Raji (cell line): Measurements from ENCODE around the gene ATAD2B.

Experiments used
- POLR2A ChIP-seq: IDR thresholded peaks from 2 replicates; pipeline ENCODE4 v1.6.1; 2011; ENCODE audit warnings: low read depth, low read length, control low read depth; ENCODE audit not compliant: insufficient read depth

The ATAD2B gene

GRCh38 chr2:23828986-23829385, 97.9 kb downstream of the ATAD2B start:
- TF ChIP-seq POLR2A = no peak

DNA sequence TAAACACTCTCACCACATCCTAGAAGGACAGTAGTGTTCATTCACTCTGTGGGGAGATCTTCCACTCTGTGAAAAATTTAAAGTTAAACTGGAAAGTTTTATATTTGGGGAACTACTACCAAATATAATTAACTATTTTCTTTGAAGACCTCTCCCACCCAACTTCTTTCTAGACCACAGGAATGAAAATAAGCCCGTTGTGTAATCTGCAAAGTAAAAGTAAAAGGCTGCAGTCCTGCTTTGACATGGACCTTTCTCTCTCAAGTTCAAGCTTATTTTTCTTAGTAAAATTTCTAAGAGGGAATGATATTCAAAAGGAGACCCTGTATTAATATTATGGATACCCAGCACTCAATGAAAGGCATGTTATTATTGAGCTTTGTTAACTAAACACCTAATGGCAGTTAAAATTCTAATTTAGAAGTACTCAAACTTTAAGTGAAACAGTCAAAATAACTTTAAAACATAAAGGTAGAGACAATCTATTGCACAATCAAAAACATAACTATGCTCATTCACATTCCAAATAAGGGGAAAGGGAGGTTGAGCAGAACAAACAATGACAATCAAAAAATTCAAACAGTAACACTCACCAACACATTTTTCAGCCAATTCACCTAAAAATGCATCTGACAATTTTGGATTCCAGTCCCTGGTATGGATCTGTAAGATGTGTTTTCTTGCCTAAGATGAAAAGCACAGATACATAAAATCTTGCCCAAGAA, 98.5 kb downstream of the ATAD2B start:
- TF ChIP-seq POLR2A = no peak

- TF ChIP-seq POLR2A = no peak
These were observed 99.6 kb downstream of the ATAD2B start for GRCh38 chr2:23827287-23827686.

DNA sequence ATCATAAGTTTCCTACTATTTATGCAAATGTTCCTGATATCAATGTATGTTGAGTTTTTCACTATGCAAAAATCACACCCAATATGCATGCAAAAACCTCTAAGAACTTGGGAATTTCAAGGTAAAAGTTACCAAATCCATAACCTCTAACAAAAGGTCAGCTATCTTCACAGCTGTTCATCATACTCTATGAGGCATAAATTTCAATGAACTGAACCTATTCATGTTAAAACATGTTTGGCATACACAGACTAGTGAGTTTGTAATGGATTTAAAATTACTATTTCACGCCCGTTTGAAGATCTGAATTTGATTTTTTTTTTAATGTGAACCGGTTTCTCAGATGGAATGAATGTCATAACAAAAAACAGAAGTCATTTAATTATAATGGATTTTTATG, 100.2 kb downstream of the ATAD2B start:
- no peak for TF ChIP-seq POLR2A

DNA sequence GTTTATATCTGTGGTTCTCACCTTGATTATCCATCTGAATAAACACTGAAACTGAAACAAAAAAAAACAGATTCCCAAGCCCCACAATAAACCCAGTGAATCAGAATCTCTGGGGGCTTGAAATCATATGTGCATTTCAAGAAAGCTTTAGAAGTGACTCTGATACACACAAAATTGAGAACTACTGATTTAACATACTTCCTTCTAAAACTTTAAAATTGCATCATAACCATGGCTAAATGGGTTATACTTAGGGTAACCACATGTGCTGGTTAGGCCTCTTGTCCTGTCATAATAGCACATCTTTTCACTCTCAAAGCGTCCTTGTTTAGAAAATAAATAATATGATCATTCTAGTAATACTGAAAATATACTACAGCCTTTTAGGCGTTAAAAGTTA, 100.9 kb downstream of the ATAD2B start:
- TF ChIP-seq POLR2A = no peak

GRCh38 chr2:23824777-23825212, 102.1 kb downstream of the ATAD2B start:
- no peak for TF ChIP-seq POLR2A

- no peak for TF ChIP-seq POLR2A
These were observed 103.1 kb downstream of the ATAD2B start for GRCh38 chr2:23823863-23824262.

DNA sequence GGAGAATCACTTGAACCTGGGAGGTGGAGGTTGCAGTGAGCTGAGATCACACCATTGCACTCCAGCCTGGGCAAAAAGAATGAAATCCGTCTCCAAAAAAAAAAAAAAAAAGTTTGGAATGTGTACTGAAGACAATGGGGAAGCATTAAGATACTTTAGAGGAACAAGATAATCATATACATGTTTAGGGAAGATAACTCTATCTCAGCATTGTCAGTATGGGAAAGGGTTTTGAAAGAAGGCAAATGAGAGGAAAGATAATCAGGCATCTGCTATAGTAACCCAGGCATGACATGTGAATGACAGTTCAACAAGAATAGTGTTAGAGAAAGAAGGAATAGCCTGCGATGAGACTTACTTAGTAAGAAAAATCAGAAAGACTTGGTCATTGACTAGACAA, 112.0 kb downstream of the ATAD2B start:
- TF ChIP-seq POLR2A = no peak

GRCh38 chr2:23813438-23813837, 113.5 kb downstream of the ATAD2B start:
- no peak for TF ChIP-seq POLR2A

GRCh38 chr2:23809150-23809549, 117.8 kb downstream of the ATAD2B start:
- TF ChIP-seq POLR2A = no peak

DNA sequence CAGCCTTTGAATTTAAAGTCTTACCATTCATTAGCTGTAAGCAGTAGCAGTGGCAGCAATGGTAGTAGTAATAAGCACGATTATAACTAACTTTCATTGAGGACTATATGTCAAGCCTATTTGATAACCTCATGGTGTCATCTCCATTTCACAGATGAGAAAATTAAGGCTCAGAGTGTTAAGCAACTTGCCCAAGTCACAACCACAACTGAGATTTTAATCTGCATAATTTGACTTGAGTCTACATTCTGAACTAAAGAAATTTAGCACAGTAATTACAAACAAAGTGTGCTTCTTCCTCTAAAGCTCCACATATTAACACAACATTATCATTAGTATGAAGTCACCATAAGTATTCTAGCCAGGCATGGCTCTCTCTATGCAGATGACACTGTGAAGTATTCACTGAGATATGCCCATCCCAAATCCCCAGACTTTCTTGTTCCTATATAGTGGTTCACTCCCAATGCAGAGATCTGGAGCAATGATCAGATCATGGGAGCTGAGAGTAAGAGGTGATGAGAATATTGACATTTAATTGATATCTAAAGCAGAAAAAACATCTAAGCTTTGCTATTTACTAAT, 120.2 kb downstream of the ATAD2B start:
- TF ChIP-seq POLR2A = no peak

DNA sequence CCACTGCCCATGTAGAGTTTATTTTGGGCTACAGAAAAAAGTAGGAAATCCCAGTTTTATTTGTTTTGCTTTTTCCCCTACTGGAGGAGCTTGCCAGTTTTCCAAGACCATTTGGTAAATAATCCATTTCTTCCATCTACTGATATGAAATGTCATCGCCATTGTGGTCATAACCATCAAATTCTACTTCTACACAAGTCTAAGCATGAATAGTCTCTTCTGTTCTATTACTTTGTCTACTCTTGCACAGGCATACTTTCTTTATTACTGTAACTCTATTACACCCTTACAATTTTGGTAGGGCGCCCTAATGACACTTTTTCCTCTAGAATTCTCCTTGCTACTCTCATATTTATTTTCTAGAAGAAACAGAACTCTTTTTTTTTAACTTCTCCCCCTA, 120.7 kb downstream of the ATAD2B start:
- no peak for TF ChIP-seq POLR2A

GRCh38 chr2:23803965-23804542, 122.9 kb downstream of the ATAD2B start:
- TF ChIP-seq POLR2A = no peak

DNA sequence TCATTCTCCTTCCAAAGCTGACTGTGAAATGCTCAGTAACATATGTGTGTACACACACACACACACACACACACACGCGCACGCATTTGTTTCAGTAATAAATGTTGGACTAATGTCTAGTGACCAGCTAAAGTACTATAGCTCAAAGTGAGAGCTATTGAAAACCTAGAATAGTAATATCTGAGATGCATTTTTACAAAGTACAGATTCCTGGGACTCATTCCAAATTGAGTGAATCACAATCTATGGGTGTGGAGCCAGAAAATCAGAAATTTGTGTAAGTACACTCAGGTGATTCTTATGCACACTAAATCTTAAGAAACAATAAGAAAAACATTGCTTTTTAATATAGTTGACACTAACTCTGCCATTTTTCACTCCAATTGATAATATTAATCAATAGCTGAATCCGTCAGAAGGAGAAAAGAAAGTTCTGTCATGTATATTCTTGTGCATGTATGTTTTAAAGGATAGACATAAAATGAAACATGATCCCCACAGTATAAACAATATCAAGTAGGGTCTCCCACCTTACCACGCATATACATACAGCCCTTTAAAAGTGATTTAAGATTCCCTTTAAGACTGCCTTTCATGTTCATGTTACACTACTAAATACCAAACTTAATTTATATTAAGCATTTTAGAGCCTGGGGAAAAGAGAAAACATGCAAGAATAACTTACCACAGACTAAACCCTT, 123.5 kb downstream of the ATAD2B start:
- TF ChIP-seq POLR2A = no peak

DNA sequence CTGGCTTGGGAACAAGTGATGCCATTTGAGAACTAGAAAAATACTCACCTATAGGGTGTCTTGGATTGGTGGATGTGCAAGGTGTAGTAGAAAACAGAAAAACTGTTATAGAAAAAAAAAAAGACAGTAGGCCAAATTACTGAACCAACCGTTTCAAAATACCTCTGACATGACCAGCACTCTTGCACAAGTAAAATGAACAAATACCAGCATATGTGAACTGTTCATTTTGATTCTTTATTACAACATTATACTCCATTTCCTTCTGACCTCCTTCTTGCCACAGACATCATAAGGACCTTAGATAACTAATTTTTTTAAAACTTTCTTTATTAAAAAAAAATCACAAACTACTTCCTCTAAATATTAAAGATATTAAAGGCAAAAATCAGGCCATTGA, 125.5 kb downstream of the ATAD2B start:
- no peak for TF ChIP-seq POLR2A

GRCh38 chr2:23794234-23794633, 132.7 kb downstream of the ATAD2B start:
- no peak for TF ChIP-seq POLR2A
